Osteocyte (in vitro differentiated cells): ENCODE data around the gene NOS1AP. TPM values are rescaled to one million over a fixed set of nuclear protein-coding genes. Genes with fewer than 3 reads are reported as not detected.

ENCODE experiments used
- DNase-seq: peaks from one replicate; pipeline ENCODE4 v3.0.0; 2021; ENCODE audit warnings: mixed read lengths; ENCODE audit not compliant: unreplicated experiment; ENCODE audit errors: extremely low spot score
- H3K27ac Mint-ChIP-seq: one replicate; pipeline ENCODE4 v1.8.0; 2021; ENCODE audit warnings: mild to moderate bottlenecking, mixed read lengths; ENCODE audit not compliant: unreplicated experiment
- H3K27me3 Mint-ChIP-seq: one replicate; pipeline ENCODE4 v1.8.0; 2021; ENCODE audit warnings: mixed read lengths; ENCODE audit not compliant: unreplicated experiment
- H3K36me3 Mint-ChIP-seq: one replicate; pipeline ENCODE4 v1.8.0; 2021; ENCODE audit warnings: mixed read lengths; ENCODE audit not compliant: unreplicated experiment
- H3K4me1 Mint-ChIP-seq: one replicate; pipeline ENCODE4 v1.8.0; 2021; ENCODE audit warnings: mixed read lengths; ENCODE audit not compliant: unreplicated experiment
- H3K4me3 Mint-ChIP-seq: one replicate; pipeline ENCODE4 v1.8.0; 2021; ENCODE audit warnings: mild to moderate bottlenecking, moderate library complexity, mixed read lengths; ENCODE audit not compliant: unreplicated experiment
- H3K9me3 Mint-ChIP-seq: one replicate; pipeline ENCODE4 v1.8.0; 2021; ENCODE audit warnings: mixed read lengths; ENCODE audit not compliant: unreplicated experiment
- total RNA-seq: library from RNA; stranded (reverse); gene quantifications from 2 replicates; pipeline ENCODE4 v1.2.1, GENCODE V29; 2021
- TF ChIP-seq, protein P1 (sequence below): fragments of 200-600 bp; sonication (generic); IDR thresholded peaks from 2 replicates; pipeline ENCODE4 v1.5.0; 2021; ENCODE audit warnings: antibody characterized with exemption, mild to moderate bottlenecking, moderate library complexity

Gene NOS1AP
- total RNA-seq, 1 donor from 2014 or later = 2.5 TPM

DNA sequence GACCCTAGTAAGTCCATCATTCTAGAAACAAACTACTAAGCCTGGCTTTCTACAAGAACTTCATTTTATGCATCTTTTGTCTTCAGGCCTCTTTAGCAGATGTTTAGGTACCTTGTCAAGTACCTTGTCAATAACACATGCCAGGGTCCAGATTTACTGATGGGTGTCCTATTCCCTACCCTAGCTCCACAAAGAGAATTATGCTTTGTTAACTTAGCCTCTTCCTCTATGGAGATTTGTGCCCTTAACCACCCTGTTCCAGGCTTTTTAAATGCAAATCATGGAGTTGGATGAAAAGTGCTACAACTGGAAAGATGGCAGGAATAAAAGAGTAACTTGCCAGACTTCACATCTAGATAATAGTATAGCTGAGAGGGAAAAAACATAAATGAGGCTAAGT, 264.5 kb downstream of the NOS1AP start:
- no peak overlapping the region for H3K4me3 Mint-ChIP-seq

DNA sequence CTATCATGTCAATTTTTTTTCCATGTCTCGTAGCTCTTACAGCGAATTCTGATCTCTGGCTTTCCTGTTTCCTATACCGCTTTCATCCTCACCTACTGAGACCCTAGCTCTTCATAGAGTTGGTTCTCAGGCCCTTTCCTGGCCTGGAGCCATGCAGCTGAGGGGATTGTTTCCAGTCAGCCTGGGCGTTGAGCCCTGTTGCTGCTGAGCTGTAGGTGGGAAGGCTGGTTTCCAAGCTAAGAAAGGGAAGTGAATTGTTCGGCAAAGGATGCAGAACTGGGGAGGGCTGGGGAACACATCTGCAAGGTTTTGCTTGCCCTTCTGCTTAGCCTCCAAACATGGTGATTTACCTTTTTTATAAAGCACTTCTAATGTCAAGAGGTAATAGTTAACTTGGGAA, 265.6 kb downstream of the NOS1AP start:
- Mint-ChIP-seq H3K9me3 (no peaks in the 10 kb centered on the region), H3K27ac (no peak overlapping the region), H3K27me3 (peaks cover 16% of the 10 kb centered on the region), H3K36me3 (no peaks in the 10 kb centered on the region), H3K4me3 (no peak overlapping the region), H3K4me1 (peaks cover 5% of the 10 kb centered on the region)
- TF ChIP-seq, protein P1, sequence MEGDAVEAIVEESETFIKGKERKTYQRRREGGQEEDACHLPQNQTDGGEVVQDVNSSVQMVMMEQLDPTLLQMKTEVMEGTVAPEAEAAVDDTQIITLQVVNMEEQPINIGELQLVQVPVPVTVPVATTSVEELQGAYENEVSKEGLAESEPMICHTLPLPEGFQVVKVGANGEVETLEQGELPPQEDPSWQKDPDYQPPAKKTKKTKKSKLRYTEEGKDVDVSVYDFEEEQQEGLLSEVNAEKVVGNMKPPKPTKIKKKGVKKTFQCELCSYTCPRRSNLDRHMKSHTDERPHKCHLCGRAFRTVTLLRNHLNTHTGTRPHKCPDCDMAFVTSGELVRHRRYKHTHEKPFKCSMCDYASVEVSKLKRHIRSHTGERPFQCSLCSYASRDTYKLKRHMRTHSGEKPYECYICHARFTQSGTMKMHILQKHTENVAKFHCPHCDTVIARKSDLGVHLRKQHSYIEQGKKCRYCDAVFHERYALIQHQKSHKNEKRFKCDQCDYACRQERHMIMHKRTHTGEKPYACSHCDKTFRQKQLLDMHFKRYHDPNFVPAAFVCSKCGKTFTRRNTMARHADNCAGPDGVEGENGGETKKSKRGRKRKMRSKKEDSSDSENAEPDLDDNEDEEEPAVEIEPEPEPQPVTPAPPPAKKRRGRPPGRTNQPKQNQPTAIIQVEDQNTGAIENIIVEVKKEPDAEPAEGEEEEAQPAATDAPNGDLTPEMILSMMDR = no peak
- no peak for DNase-seq

More for the DNA sequence above, 264.5 kb downstream of the NOS1AP start:
- peaks cover 12% of the 10 kb centered on the region for H3K4me1 Mint-ChIP-seq
- H3K27me3 Mint-ChIP-seq = peaks cover 18% of the 10 kb centered on the region
- TF ChIP-seq, protein P1 = no peak
- DNase-seq = no peak
- no peaks in the 10 kb centered on the region for H3K36me3 Mint-ChIP-seq
- H3K27ac Mint-ChIP-seq = no peak overlapping the region
- no peaks in the 10 kb centered on the region for H3K9me3 Mint-ChIP-seq

DNA sequence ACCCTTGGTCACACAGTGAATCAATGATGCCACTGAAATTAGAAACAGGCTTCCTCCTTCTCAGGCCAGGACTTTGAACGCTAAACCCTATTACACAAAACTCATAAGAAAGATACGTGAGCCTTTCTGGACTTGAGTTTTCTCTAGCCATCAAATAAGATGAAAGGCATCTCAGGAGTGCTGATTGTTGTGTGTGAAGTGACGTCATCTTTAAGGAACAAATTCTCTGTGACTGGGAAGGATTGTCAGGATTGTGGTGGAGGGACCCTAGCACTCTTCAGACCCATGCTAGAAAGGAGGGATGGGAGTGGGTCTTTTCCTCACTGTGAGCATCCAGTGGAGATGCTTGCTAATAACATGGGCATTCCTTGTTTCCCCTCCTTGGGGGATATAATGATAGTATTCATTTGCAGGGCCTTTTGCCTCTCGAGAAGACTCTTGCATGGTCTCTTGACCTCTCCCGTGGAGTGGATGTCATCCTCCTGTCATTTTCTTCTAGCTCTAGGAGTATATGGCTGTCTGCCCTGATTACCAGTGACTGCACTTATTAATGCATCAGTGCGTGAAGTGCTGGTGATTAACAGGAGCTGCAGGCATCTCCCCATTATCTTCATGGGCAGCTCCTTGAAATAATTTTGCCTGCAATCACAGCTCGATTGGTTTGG, 267.3 kb downstream of the NOS1AP start:
- Mint-ChIP-seq H3K27ac (no peak overlapping the region), H3K27me3 (peaks cover 13% of the 10 kb centered on the region), H3K9me3 (no peaks in the 10 kb centered on the region), H3K4me1 (no peaks in the 10 kb centered on the region), H3K4me3 (no peak overlapping the region), H3K36me3 (no peaks in the 10 kb centered on the region)
- no peak for DNase-seq
- TF ChIP-seq, protein P1 = no peak

DNA sequence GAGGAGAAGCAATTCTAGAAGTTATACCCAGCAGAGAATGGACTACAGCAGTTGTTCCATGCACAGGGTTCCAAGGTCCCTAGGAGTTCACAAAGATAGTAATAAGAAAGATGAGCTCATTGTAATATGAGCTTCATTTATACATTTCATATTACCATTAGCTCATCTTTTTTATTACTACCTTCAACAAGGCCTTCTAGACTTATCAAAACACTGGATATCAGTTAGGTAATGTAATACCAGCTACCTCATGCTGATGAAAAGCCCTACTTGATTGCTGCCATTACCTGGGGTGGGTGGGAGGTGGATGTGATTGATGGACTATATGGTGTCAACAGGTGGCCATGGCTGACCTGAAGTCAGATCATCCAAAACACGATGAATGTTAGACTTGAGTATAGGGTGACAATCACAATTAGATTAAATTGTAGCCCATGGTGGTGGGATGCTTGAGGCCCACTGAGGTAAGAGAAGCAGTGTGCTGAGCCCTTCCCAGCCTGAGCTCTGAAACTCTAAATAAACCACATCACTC, 273.0 kb downstream of the NOS1AP start:
- TF ChIP-seq, protein P1 = no peak
- Mint-ChIP-seq H3K27ac (no peak overlapping the region), H3K36me3 (no peaks in the 10 kb centered on the region), H3K4me1 (no peaks in the 10 kb centered on the region), H3K9me3 (no peaks in the 10 kb centered on the region), H3K27me3 (peaks cover 11% of the 10 kb centered on the region), H3K4me3 (no peak overlapping the region)
- no peak for DNase-seq

GRCh38 chr1:162343470-162343869, 274.0 kb downstream of the NOS1AP start:
- H3K9me3 Mint-ChIP-seq = no peaks in the 10 kb centered on the region
- peaks cover 5% of the 10 kb centered on the region for H3K27me3 Mint-ChIP-seq
- H3K36me3 Mint-ChIP-seq = no peaks in the 10 kb centered on the region
- TF ChIP-seq, protein P1 = no peak
- no peak overlapping the region for H3K4me3 Mint-ChIP-seq
- no peak for DNase-seq
- H3K4me1 Mint-ChIP-seq = no peaks in the 10 kb centered on the region
- no peak overlapping the region for H3K27ac Mint-ChIP-seq
